Testis (tissue), 3 donors: Measurements from ENCODE around the gene GARNL3. TPM values are rescaled to one million over a fixed set of nuclear protein-coding genes. Genes with fewer than 3 reads are reported as not detected.

ENCODE experiments used
- DNase-seq: peaks from one replicate; pipeline ENCODE4 v3.0.0-alpha.2; 2019
- H3K27ac ChIP-seq, 2 donors: fragments of 200-600 bp; sonication (generic); one replicate each; pipeline ENCODE4 v1.5.1; 2019
- H3K27me3 ChIP-seq: fragments of 200-600 bp; sonication (generic); one replicate; pipeline ENCODE4 v1.5.1; 2019
- H3K36me3 ChIP-seq: fragments of 200-600 bp; sonication (generic); one replicate; pipeline ENCODE4 v1.5.1; 2017; ENCODE audit warnings: low read depth; ENCODE audit errors: missing control alignments
- H3K4me1 ChIP-seq: fragments of 200-600 bp; sonication (generic); one replicate; pipeline ENCODE4 v1.5.1; 2019
- H3K4me3 ChIP-seq, 2 donors: fragments of 200-600 bp; sonication (generic); one replicate each; pipeline ENCODE4 v1.5.1; 2017 to 2019
- H3K9me3 ChIP-seq: fragments of 200-600 bp; sonication (generic); one replicate; pipeline ENCODE4 v1.5.1; 2017
- CTCF ChIP-seq, 3 experiments: fragments of 450-650 bp in 2 of 3; fragments of 200-600 bp in 1 of 3; sonication (generic) in 1 of 3; IDR thresholded peaks; one replicate each; pipeline ENCODE4 v1.5.1; 2016 to 2019; ENCODE audit warnings: antibody characterized with exemption in 3 of 3, mild to moderate bottlenecking in 2 of 3, moderate library complexity in 1 of 3
- POLR2A ChIP-seq: fragments of 450-650 bp; IDR thresholded peaks from one replicate; pipeline ENCODE4 v1.6.1; 2017; ENCODE audit warnings: antibody characterized with exemption, mild to moderate bottlenecking, moderate library complexity
- WGBS, 2 donors: methylation state at CpG; one replicate each; pipeline ENCODE4 v1.1.5; 2018; 5-methylcytosine and 5-hydroxymethylcytosine counted together
- intact Hi-C: fragments of 100-400 bp; cut with DNase I; formaldehyde crosslinking; loops from one replicate; pipeline ENCODE4 v1.15.1; 2023; ENCODE audit warnings: low total_unique reads
- polyA plus RNA-seq: library from polyadenylated mRNA; stranded (reverse); fragments of 350-450 nt; fragmentation: Illumina TruSeq; extraction: RNeasy Lipid Tissue Mini Kit (QIAGEN cat#74804); gene quantifications from one replicate; pipeline ENCODE4 v1.2.3, GENCODE V29; 2014; ENCODE audit warnings: low read depth, low replicate concordance; ENCODE audit not compliant: insufficient read depth
- total RNA-seq, 2 donors: library from RNA; depleted of rRNA; stranded (reverse); fragments of >200 nt; gene quantifications; one replicate each; pipeline ENCODE4 v1.2.3, GENCODE V29; 2016

Gene GARNL3
- total and polyA plus RNA-seq, 3 donors from 2014 or later, result 12.9 to 42.8 (median 25.9) TPM

GRCh38 chr9:127344368-127345000 is 79.9 kb downstream of the GARNL3 start:
- intact Hi-C loops, result no loop called here
- Histone ChIP-seq H3K27me3 (no peaks in the 10 kb centered on the region), H3K36me3 (no peaks in the 10 kb centered on the region), H3K27ac (no peak overlapping the region), H3K9me3 (no peaks in the 10 kb centered on the region), H3K4me3 (no peak overlapping the region), H3K4me1 (peaks cover 4% of the 10 kb centered on the region)
- DNase-seq, result no peak
- TF ChIP-seq CTCF (IDR thresholded peaks at IDR 0.05) (no peak), POLR2A (no peak)
- WGBS, 2 donors, result 85 to 89% methylated on average over 7 of the region's 7 CpGs

- intact Hi-C loops, result no loop called here
- H3K27me3 ChIP-seq, result no peaks in the 10 kb centered on the region
- peaks cover 4% of the 10 kb centered on the region for H3K4me1 ChIP-seq
- H3K27ac ChIP-seq, result no peak overlapping the region
- H3K9me3 ChIP-seq, result no peaks in the 10 kb centered on the region
- WGBS, 2 donors, result 82 to 94% methylated on average over 3 of the region's 3 CpGs
- no peak overlapping the region for H3K4me3 ChIP-seq
- TF ChIP-seq POLR2A (no peak), CTCF (IDR thresholded peaks at IDR 0.05) (no peak)
- no peaks in the 10 kb centered on the region for H3K36me3 ChIP-seq
- DNase-seq, result no peak
These were observed 81.0 kb downstream of the GARNL3 start for GRCh38 chr9:127345566-127345965.

GRCh38 chr9:127346584-127346983 is 82.0 kb downstream of the GARNL3 start:
- no peak for DNase-seq
- intact Hi-C loops, result no loop called here

GRCh38 chr9:127347831-127348776 is 83.5 kb downstream of the GARNL3 start:
- Histone ChIP-seq H3K9me3 (no peaks in the 10 kb centered on the region), H3K36me3 (no peaks in the 10 kb centered on the region), H3K4me3 (no peak overlapping the region), H3K27ac (no peak overlapping the region), H3K4me1 (no peaks in the 10 kb centered on the region), H3K27me3 (no peaks in the 10 kb centered on the region)
- WGBS, 2 donors, result 78 to 86% methylated on average over 8 of the region's 8 CpGs
- TF ChIP-seq POLR2A (no peak), CTCF (IDR thresholded peaks at IDR 0.05) (peak in 1 of 3 experiments; percentile 28)
- DNase-seq, result no peak
- intact Hi-C loops, result no loop called here

More at GRCh38 chr9:127346584-127346983, 82.0 kb downstream of the GARNL3 start:
- Histone ChIP-seq H3K27me3 (no peaks in the 10 kb centered on the region), H3K27ac (no peak overlapping the region), H3K4me3 (no peak overlapping the region), H3K4me1 (no peaks in the 10 kb centered on the region), H3K36me3 (no peaks in the 10 kb centered on the region), H3K9me3 (no peaks in the 10 kb centered on the region)
- WGBS, 2 donors, result 89 to 98% methylated on average over 5 to 6 of the region's 6 CpGs
- TF ChIP-seq POLR2A, result no peak
- no peak for TF ChIP-seq CTCF (IDR thresholded peaks at IDR 0.05)
